Right cardiac atrium (tissue), 5 donors: ENCODE results near the gene MFSD6. TPM values are rescaled to one million over a fixed set of nuclear protein-coding genes. Genes with fewer than 3 reads are reported as not detected.
A peak's percentile ranks its signal among the peaks of the same experiment; 100 is the strongest.
"Not testable (repeated sequence)": the region's sequence is repeated elsewhere in the genome, so short reads cannot be mapped to it uniquely, and the experiment has no call there.

Experiments used
- ATAC-seq, 2 donors: fragments of 200-7000 bp; cut with Tn5 transposase; one replicate each; pipeline versions ENCODE4 v1.8.0 to v1.9.1; 2020; ENCODE audit warnings: moderate library complexity in 2 of 2, mild to moderate bottlenecking in 1 of 2
- DNase-seq, 3 donors: peaks; one replicate each; pipeline ENCODE4 v3.0.0-alpha.2; 2020
- H3K27ac ChIP-seq: one replicate; pipeline ENCODE4 v1.5.1; 2013; ENCODE audit warnings: mild to moderate bottlenecking, low read length, control low read depth, moderate library complexity
- H3K27me3 ChIP-seq: one replicate; pipeline ENCODE4 v1.6.1; 2013; ENCODE audit not compliant: control insufficient read depth, insufficient read depth
- H3K4me1 ChIP-seq: one replicate; pipeline ENCODE4 v1.6.1; 2013; ENCODE audit warnings: low read length; ENCODE audit not compliant: control insufficient read depth, insufficient read depth
- H3K4me3 ChIP-seq: one replicate; pipeline ENCODE4 v1.5.1; 2013; ENCODE audit warnings: low read length, control low read depth
- H3K9me3 ChIP-seq: one replicate; pipeline ENCODE4 v1.6.1; 2013; ENCODE audit warnings: low read length; ENCODE audit not compliant: control insufficient read depth
- WGBS: extraction: QIAGEN DNeasy Blood & Tissue Kit; methylation state at CpG from one replicate; pipeline ENCODE4 v1.1.7; 2013; 5-methylcytosine and 5-hydroxymethylcytosine counted together
- intact Hi-C, 4 donors: fragments of 100-400 bp; cut with DNase I; formaldehyde crosslinking; loops; one replicate each; pipeline versions ENCODE4 v1.11.0 to v1.14.0; 2022 to 2023
- polyA plus RNA-seq: library from polyadenylated mRNA; stranded (reverse); fragments of 200-250 nt; gene quantifications from one replicate; pipeline ENCODE4 v1.2.3, GENCODE V29; 2013
- total RNA-seq, 4 donors: library from RNA; stranded (reverse); fragmentation: NEBNext Ultra II Directional; extraction: Animal tissue kit (Norgen Biotek cat#: 25700); gene quantifications; one replicate each; pipeline ENCODE4 v1.2.1, GENCODE V29; 2021
- donor health status: healthy with polysubstance abuse.
- donor health status: DM: no; HTN: yes; CAD: no.
- donor health status: DM: no; HTN: no; CAD: no.
- donor health status: DM: no; HTN: yes; CAD: no; lungs with severe emphysema.
- donor health status: DM: yes; HTN: yes; CAD: no.

Gene MFSD6
- total and polyA plus RNA-seq, 5 donors, result 14.7 to 32.7 (median 30.0) TPM

DNA sequence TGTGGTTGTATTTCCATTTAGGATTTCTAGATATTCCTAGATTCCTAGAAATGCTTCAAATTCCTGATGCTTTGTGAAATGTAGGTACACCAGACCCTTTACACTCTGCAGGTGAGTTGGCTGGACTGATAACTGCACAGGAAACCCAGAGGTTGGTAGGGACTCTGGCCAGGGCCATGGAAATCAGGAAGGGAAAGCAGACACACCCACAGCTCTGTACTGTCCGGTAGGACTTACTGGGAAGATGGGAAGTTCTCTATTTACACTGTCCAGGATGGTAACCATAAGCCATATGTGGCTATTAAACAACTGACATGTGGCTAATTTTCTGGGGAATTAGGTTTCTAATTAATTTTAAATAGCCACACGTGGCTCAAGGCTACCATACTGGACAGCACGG is 94.9 kb downstream of the MFSD6 start:
- intact Hi-C loops, result loop anchor here in 2 of 4 donors (10.0 kb wide), 1 partner anchor 98 kb away; the partner anchor contains the start of gene MFSD6 (in 2 of the 2)
- WGBS, result 71% methylated on average over 3 of the region's 3 CpGs
- ATAC-seq (peak; percentile 29 to 65), DNase-seq (peak in 1 of 3 donors; percentile 9)
- no peak overlapping the region for H3K4me3 ChIP-seq
- H3K27ac ChIP-seq, result no peak overlapping the region
- H3K4me1 ChIP-seq, result no peaks in the 10 kb centered on the region
- no peaks in the 10 kb centered on the region for H3K9me3 ChIP-seq
- H3K27me3 ChIP-seq, result no peaks in the 10 kb centered on the region

DNA sequence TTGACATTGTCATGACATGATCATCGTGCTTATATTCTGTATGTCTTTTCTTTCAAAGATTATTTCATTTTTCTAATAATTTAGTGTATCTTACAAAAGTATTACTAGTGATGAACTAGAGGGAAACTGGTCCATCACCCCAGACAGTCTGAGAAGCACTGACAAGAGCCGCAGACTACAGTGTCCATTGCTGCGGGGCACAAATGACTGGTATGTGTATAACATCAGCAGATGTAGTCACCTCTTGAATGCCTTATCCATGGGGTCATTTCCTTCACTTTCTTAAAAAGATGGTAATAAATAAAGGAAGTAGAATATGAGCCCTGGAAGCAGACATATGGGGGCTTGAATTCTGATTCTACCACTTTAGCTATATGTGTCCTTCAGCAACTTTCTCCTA is 96.8 kb downstream of the MFSD6 start:
- H3K9me3 ChIP-seq, result no peaks in the 10 kb centered on the region
- 97% methylated on average over 3 of the region's 3 CpGs for WGBS
- intact Hi-C loops, result loop anchor here in 3 of 4 donors (5.0 to 10.0 kb wide), 2 partner anchors 100 to 118 kb away; partner anchors contain the start of gene MFSD6 (in 2 of the 3)

DNA sequence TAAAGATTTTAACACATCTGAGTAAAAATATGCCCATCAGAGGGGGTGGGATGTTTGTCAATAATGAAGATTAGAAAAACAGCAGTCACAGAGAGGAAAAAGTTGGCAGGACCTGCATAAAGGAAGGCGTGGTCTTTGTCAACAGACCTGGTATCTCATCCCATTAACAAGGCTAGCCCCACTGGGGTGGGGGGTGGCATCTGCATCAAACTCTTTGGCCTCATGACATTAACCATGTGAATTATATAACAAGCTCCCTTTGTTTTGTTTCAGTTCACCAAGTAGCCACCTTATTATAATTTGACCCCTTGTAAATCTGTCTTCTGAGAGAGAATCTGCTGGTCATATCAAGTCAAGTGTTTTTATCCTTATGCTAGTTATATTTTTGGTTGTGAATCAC is 97.5 kb downstream of the MFSD6 start:
- Histone ChIP-seq H3K9me3 (no peaks in the 10 kb centered on the region), H3K27ac (no peak overlapping the region), H3K4me1 (no peaks in the 10 kb centered on the region), H3K4me3 (no peak overlapping the region), H3K27me3 (no peaks in the 10 kb centered on the region)
- 94% methylated on average over 1 of the region's 1 CpG for WGBS
- DNase-seq (no peak), ATAC-seq (no peak)
- intact Hi-C loops, result loop anchor here in 3 of 4 donors (5.0 to 10.0 kb wide), 2 partner anchors 101 to 118 kb away; partner anchors contain the start of gene MFSD6 (in 2 of the 3)

More for the DNA sequence above, 96.8 kb downstream of the MFSD6 start:
- no peak overlapping the region for H3K4me3 ChIP-seq
- H3K27me3 ChIP-seq, result no peaks in the 10 kb centered on the region
- DNase-seq (no peak), ATAC-seq (no peak)
- H3K27ac ChIP-seq, result no peak overlapping the region
- H3K4me1 ChIP-seq, result no peaks in the 10 kb centered on the region

DNA sequence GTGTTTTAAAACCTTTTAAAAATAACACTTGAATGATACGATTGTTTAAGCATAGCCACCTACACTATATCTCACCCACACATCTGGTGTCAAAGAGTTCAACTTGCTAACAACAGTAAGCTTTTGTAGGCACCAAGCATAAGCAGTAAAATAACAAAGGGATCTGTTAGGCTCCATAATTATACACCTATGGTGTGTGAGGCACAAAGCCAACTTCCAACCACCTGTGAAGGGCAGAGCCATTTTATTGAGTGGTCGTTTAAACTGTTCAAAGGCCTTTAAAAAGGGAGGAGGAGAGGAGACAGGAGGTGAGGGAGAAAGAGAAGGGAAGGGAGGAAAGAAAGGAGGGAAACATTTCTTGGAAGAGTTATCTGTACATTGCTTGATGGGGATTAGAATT is 98.5 kb downstream of the MFSD6 start:
- Histone ChIP-seq H3K27me3 (no peaks in the 10 kb centered on the region), H3K4me1 (no peaks in the 10 kb centered on the region), H3K27ac (no peak overlapping the region), H3K9me3 (no peaks in the 10 kb centered on the region), H3K4me3 (no peak overlapping the region)
- 70% methylated on average over 2 of the region's 2 CpGs for WGBS
- DNase-seq (no peak), ATAC-seq (no peak)
- intact Hi-C loops, result loop anchor here in 3 of 4 donors (5.0 to 10.0 kb wide), 2 partner anchors 102 to 119 kb away; partner anchors contain the start of gene MFSD6 (in 2 of the 3)

DNA sequence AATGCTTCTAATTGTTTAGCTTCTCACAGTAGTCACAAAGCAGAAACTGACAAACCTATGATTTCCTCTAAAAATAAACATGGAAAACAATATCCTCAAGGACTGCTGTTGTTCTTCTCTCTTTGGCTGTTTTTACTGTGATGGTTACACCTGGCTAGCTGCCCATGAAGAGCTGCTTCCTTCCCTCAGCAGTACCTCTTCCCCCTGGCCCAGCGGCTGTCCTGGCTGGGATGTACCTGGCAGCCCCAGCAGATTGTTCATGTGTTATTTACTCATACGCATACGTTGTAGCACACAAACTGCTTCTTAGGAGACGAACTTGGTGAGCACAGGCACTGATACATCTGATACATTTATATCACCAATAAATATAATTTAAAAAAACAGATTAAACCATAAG is 99.0 kb downstream of the MFSD6 start:
- DNase-seq, result no peak
- H3K27ac ChIP-seq, result no peak overlapping the region
- H3K9me3 ChIP-seq, result no peaks in the 10 kb centered on the region
- no peaks in the 10 kb centered on the region for H3K27me3 ChIP-seq
- ATAC-seq, result no peak
- intact Hi-C loops, result loop anchor here in 3 of 4 donors (5.0 to 10.0 kb wide), 2 partner anchors 102 to 120 kb away; partner anchors contain the start of gene MFSD6 (in 2 of the 3)
- no peaks in the 10 kb centered on the region for H3K4me1 ChIP-seq
- 59% methylated on average over 4 of the region's 4 CpGs for WGBS
- H3K4me3 ChIP-seq, result no peak overlapping the region

- WGBS, result 91% methylated on average over 5 of the region's 5 CpGs
- not testable (repeated sequence) for H3K9me3 ChIP-seq, H3K27ac ChIP-seq, H3K4me3 ChIP-seq, H3K27me3 ChIP-seq, H3K4me1 ChIP-seq, ATAC-seq, DNase-seq
- intact Hi-C loops, result loop anchor here in 3 of 4 donors (5.0 to 10.0 kb wide), 2 partner anchors 105 to 123 kb away; partner anchors contain the start of gene MFSD6 (in 2 of the 3)
Observed at GRCh38 chr2:190509895-190510294, 101.7 kb downstream of the MFSD6 start.

DNA sequence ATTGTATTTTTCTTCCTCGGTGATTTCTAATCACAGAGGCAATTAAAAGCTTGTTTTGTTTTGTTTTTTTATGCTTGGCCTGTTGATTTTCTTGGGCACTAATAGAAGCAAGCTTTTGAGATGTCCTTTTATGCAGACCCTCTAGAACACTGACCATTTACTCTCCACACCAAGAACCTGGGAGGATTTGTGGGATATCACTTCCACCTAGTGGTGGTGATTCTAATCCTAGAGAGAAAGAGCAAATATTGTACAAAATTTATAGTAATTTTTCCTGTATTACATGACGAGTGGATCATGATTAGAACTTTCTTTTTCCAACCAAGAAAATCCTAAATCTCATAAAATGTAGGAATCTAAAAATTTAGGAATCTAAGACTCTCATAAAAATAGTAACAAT is 102.9 kb downstream of the MFSD6 start:
- Histone ChIP-seq H3K4me1 (no peaks in the 10 kb centered on the region), H3K9me3 (no peaks in the 10 kb centered on the region), H3K4me3 (no peak overlapping the region), H3K27me3 (no peaks in the 10 kb centered on the region), H3K27ac (no peak overlapping the region)
- 55% methylated on average over 2 of the region's 2 CpGs for WGBS
- DNase-seq (no peak), ATAC-seq (no peak)
- intact Hi-C loops, result no loop called here

- intact Hi-C loops, result no loop called here
- 71% methylated on average over 5 of the region's 5 CpGs for WGBS
Observed at GRCh38 chr2:190512539-190513095, 104.5 kb downstream of the MFSD6 start.

GRCh38 chr2:190513877-190514276 is 105.7 kb downstream of the MFSD6 start:
- Histone ChIP-seq H3K27me3 (no peaks in the 10 kb centered on the region), H3K4me1 (no peaks in the 10 kb centered on the region), H3K9me3 (no peaks in the 10 kb centered on the region), H3K27ac (no peak overlapping the region), H3K4me3 (no peak overlapping the region)
- intact Hi-C loops, result no loop called here
- WGBS, result 90% methylated on average over 2 of the region's 2 CpGs
- ATAC-seq, result no peak
- no peak for DNase-seq

More at GRCh38 chr2:190512539-190513095, 104.5 kb downstream of the MFSD6 start:
- Histone ChIP-seq H3K4me3 (no peak overlapping the region), H3K27ac (no peak overlapping the region), H3K4me1 (no peaks in the 10 kb centered on the region), H3K9me3 (no peaks in the 10 kb centered on the region), H3K27me3 (no peaks in the 10 kb centered on the region)
- peak in 1 of 3 donors; percentile 48 for DNase-seq
- peak; percentile 16 to 34 for ATAC-seq

GRCh38 chr2:190514676-190515075 is 106.5 kb downstream of the MFSD6 start:
- WGBS, result 97% methylated on average over 1 of the region's 1 CpG
- Histone ChIP-seq H3K4me1 (no peaks in the 10 kb centered on the region), H3K27ac (no peak overlapping the region), H3K27me3 (no peaks in the 10 kb centered on the region), H3K9me3 (no peaks in the 10 kb centered on the region), H3K4me3 (no peak overlapping the region)
- DNase-seq (no peak), ATAC-seq (no peak)
- intact Hi-C loops, result no loop called here

GRCh38 chr2:190515687-190516086 is 107.5 kb downstream of the MFSD6 start:
- Histone ChIP-seq H3K27ac (no peak overlapping the region), H3K4me1 (no peaks in the 10 kb centered on the region), H3K4me3 (no peak overlapping the region), H3K9me3 (no peaks in the 10 kb centered on the region), H3K27me3 (no peaks in the 10 kb centered on the region)
- no peak for DNase-seq
- intact Hi-C loops, result no loop called here
- WGBS, result 86% methylated on average over 1 of the region's 1 CpG
- no peak for ATAC-seq
